Spleen (tissue), 11 donors: ENCODE results near the gene PHF21A. TPM values are rescaled to one million over a fixed set of nuclear protein-coding genes. Genes with fewer than 3 reads are reported as not detected.

Source experiments
- DNase-seq: peaks from one replicate; pipeline ENCODE4 v3.0.0-alpha.2; 2020
- H3K27ac ChIP-seq, 8 donors: fragments of 200-600 bp; sonication (generic) in 7 of 8; 1 replicate in 4 of 8; 2 replicates in 4 of 8; pipeline versions ENCODE4 v1.5.0 to v1.8.0; 2016 to 2021; ENCODE audit warnings: inconsistent platforms in 4 of 8, mild to moderate bottlenecking in 4 of 8, moderate library complexity in 1 of 8
- H3K27me3 ChIP-seq, 7 donors: fragments of 200-600 bp; sonication (generic) in 6 of 7; replicated peaks in 1 of 7; 1 replicate in 4 of 7; 2 replicates in 3 of 7; pipeline versions ENCODE4 v1.5.0 to v1.8.0; 2016 to 2021; ENCODE audit warnings: inconsistent platforms in 3 of 7, mild to moderate bottlenecking in 1 of 7
- H3K36me3 ChIP-seq, 6 donors: fragments of 200-600 bp; sonication (generic) in 5 of 6; 1 replicate in 4 of 6; 2 replicates in 2 of 6; pipeline versions ENCODE4 v1.5.0 to v1.8.0; 2016 to 2021; ENCODE audit warnings: inconsistent platforms in 2 of 6
- H3K4me1 ChIP-seq, 6 donors: fragments of 200-600 bp; sonication (generic) in 5 of 6; 1 replicate in 3 of 6; 2 replicates in 3 of 6; pipeline versions ENCODE4 v1.5.0 to v1.8.0; 2016 to 2021; ENCODE audit warnings: inconsistent platforms in 3 of 6
- H3K4me3 ChIP-seq, 8 donors: fragments of 200-600 bp; sonication (generic) in 7 of 8; 1 replicate in 4 of 8; 2 replicates in 4 of 8; pipeline versions ENCODE4 v1.5.0 to v1.8.0; 2016 to 2021; ENCODE audit warnings: inconsistent platforms in 4 of 8, mild to moderate bottlenecking in 4 of 8, moderate library complexity in 2 of 8
- H3K9me3 ChIP-seq, 8 donors: fragments of 200-600 bp; sonication (generic) in 7 of 8; 1 replicate in 4 of 8; 2 replicates in 4 of 8; pipeline versions ENCODE4 v1.5.0 to v1.8.0; 2016 to 2021; ENCODE audit warnings: inconsistent platforms in 4 of 8
- POLR2A ChIP-seq, 3 donors: fragments of 450-650 bp; IDR thresholded peaks; one replicate each; pipeline ENCODE4 v1.5.1; 2017; ENCODE audit warnings: antibody characterized with exemption in 3 of 3, mild to moderate bottlenecking in 1 of 3
- POLR2AphosphoS5 ChIP-seq, 3 donors: sonication (generic); formaldehyde crosslinking; IDR thresholded peaks; one replicate each; pipeline ENCODE4 v1.5.1; 2017; ENCODE audit warnings: antibody characterized with exemption in 3 of 3
- WGBS, 5 donors: extraction: QIAGEN DNeasy Blood & Tissue Kit in 3 of 5; methylation state at CpG; one replicate each; pipeline versions ENCODE4 v1.1.5 to v1.1.7; 2013 to 2018; 5-methylcytosine and 5-hydroxymethylcytosine counted together
- intact Hi-C: fragments of 100-400 bp; cut with DNase I; formaldehyde crosslinking; loops from one replicate; pipeline ENCODE4 v1.15.0; 2023; ENCODE audit warnings: low total_unique reads
- polyA plus RNA-seq, 3 donors: library from polyadenylated mRNA; stranded (reverse); fragments of 200-250 nt; gene quantifications; one replicate each; pipeline ENCODE4 v1.2.1, GENCODE V29; 2013
- total RNA-seq, 7 donors: library from RNA; depleted of rRNA in 3 of 7; stranded (reverse); fragments of >200 nt in 3 of 7; fragmentation: NEBNext Ultra II Directional in 4 of 7; extraction: Animal tissue kit (Norgen Biotek cat#: 25700) in 4 of 7; gene quantifications; one replicate each; pipeline versions ENCODE4 v1.1.0 to v1.2.1, GENCODE V29; 2016 to 2021
- TF ChIP-seq, protein P1 (sequence below), 11 experiments: fragments of 200-600 bp in 7 of 11; fragments of 450-650 bp in 4 of 11; sonication (generic) in 4 of 11; IDR thresholded peaks in 8 of 11; conservative IDR thresholded peaks in 3 of 11; 1 replicate in 7 of 11; 2 replicates in 4 of 11; pipeline versions ENCODE4 v1.4.0 to v1.8.0; 2016 to 2021; ENCODE audit warnings: antibody characterized with exemption in 11 of 11, inconsistent platforms in 4 of 11, mild to moderate bottlenecking in 1 of 11
- donor health status: healthy with polysubstance abuse.
- donor health status: DM: no; HTN: no; CAD: no; lungs with moderate emphysema.
- donor health status: DM: no; HTN: no; CAD: no.
- donor health status: Bipolar disorder and iron deficiency.
- donor health status: healthy.
- donor health status: DM: no; HTN: no; CAD: no.
- donor health status: DM: yes; HTN: yes; CAD: no.

Gene PHF21A
- total and polyA plus RNA-seq, 10 donors: 9.2 to 110 (median 79.7) TPM

DNA sequence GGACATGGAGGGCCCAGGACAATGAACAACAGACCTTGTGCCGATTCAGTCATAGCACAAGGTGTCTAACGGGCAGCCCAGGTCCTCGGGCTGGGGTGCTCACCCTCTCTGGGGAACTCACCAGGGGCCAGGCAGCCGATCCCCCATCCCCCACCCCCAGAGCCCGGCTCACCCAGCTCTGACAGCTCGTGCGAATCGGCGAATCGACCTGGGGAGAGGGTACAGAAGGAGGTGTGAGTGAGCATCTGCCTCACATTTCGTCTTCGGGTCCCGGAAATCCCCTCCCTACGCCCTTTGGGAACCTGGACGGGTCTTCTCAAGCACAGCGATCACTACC is 204.0 kb downstream of the PHF21A start:
- no peaks in the 10 kb centered on the region for H3K9me3 ChIP-seq
- peak; percentile 91 for DNase-seq
- WGBS, 5 donors: 4 to 14% (median 6%) methylated on average over 4 to 16 of the region's 16 CpGs
- H3K27me3 ChIP-seq: peaks cover 0 to 17% (median 7%) of the 10 kb centered on the region in 7 donors
- intact Hi-C loops: loop anchor here (5.0 kb wide), 1 partner anchor 75 kb away; no protein-coding TSS in a partner anchor
- TF ChIP-seq, protein P1, sequence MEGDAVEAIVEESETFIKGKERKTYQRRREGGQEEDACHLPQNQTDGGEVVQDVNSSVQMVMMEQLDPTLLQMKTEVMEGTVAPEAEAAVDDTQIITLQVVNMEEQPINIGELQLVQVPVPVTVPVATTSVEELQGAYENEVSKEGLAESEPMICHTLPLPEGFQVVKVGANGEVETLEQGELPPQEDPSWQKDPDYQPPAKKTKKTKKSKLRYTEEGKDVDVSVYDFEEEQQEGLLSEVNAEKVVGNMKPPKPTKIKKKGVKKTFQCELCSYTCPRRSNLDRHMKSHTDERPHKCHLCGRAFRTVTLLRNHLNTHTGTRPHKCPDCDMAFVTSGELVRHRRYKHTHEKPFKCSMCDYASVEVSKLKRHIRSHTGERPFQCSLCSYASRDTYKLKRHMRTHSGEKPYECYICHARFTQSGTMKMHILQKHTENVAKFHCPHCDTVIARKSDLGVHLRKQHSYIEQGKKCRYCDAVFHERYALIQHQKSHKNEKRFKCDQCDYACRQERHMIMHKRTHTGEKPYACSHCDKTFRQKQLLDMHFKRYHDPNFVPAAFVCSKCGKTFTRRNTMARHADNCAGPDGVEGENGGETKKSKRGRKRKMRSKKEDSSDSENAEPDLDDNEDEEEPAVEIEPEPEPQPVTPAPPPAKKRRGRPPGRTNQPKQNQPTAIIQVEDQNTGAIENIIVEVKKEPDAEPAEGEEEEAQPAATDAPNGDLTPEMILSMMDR (IDR thresholded peaks at IDR 0.05 in 8 of 11, conservative IDR thresholded peaks at IDR 0.05 in 3 of 11): no peak
- no peak for TF ChIP-seq POLR2AphosphoS5 (IDR thresholded peaks at IDR 0.05)
- no peak for TF ChIP-seq POLR2A (IDR thresholded peaks at IDR 0.05)
- peak overlapping the region; percentile 59 to 98 (median 80) for H3K4me3 ChIP-seq
- H3K27ac ChIP-seq: peak overlapping the region; percentile 80 to 96 (median 93)
- H3K36me3 ChIP-seq: peaks cover 0 to 41% (median 35%) of the 10 kb centered on the region in 6 donors
- H3K4me1 ChIP-seq: peaks cover 20 to 79% (median 39%) of the 10 kb centered on the region in 6 donors

DNA sequence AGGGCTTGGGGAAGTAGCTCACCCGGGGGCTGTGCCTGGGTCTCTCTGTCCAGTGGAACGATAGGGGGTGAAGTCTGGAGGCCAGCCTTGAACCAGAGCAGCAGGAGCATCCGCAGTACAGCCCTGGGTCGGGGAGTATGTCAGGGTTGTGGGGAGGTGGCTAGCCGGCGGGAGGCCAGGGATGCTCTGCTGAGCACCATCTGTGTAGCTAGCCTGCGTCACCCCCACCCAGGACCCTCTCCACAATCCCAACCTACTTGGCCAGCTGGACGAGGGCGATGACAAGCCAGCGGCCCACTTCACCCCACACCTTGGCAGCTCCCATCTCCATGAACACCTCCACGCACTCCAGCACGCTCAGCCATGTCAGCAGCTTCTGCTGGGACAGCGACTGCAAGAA is 205.8 kb downstream of the PHF21A start:
- Histone ChIP-seq H3K4me3 (no peak overlapping the region), H3K4me1 (peaks cover 17 to 61% (median 31%) of the 10 kb centered on the region in 6 donors), H3K27ac (no peak overlapping the region), H3K27me3 (no peaks in the 10 kb centered on the region), H3K36me3 (peaks cover 2 to 59% (median 53%) of the 10 kb centered on the region in 6 donors), H3K9me3 (no peaks in the 10 kb centered on the region)
- TF ChIP-seq POLR2AphosphoS5 (IDR thresholded peaks at IDR 0.05) (no peak), POLR2A (IDR thresholded peaks at IDR 0.05) (no peak)
- intact Hi-C loops: loop anchor here (5.0 kb wide), 1 partner anchor 73 kb away; no protein-coding TSS in a partner anchor
- 82 to 88% (median 87%) methylated on average over 8 to 13 of the region's 13 CpGs for WGBS, 5 donors
- DNase-seq: no peak

DNA sequence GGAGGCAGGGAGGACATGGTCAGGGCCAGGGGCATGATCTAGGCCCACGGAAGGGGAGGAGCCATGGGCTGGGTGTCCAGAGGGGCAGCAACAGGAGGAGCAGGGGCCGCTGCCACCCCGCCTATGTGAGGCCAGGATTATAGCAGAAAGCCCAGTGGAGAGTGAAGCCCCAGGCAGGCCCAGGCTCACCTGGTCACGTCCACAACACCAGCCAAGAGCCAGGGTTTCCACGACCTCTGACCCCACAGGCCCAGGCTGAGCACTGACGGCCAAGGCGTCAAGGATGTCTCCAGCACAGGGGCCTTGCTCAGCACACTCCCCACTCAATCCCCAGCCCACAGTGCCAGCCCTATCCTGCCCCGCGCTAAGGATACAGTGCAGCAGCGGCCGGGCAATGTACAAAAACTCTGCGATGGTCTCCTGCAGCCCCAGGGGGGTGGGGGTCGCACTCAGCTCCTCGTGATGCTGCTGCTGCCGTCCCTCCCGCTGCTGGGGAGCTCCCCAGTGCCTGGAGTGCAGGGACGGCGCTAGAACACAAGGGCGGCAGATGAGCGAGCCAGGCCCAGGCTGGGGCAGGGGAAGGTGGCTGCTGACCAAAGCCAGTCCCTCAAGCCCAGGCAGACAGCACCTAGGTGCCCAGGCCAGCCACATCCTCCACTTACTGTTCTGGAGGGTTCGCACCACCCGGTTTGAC is 207.2 kb downstream of the PHF21A start:
- H3K9me3 ChIP-seq: no peaks in the 10 kb centered on the region
- whole genome bisulfite sequencing, 5 donors: 86 to 93% (median 89%) methylated on average over 16 to 22 of the region's 22 CpGs
- H3K36me3 ChIP-seq: peaks cover 2 to 73% (median 66%) of the 10 kb centered on the region in 6 donors
- H3K27me3 ChIP-seq: no peaks in the 10 kb centered on the region
- peaks cover 13 to 47% (median 22%) of the 10 kb centered on the region in 6 donors for H3K4me1 ChIP-seq
- H3K4me3 ChIP-seq: no peak overlapping the region
- no peak for TF ChIP-seq POLR2AphosphoS5 (IDR thresholded peaks at IDR 0.05)
- TF ChIP-seq, protein P1 (IDR thresholded peaks at IDR 0.05 in 8 of 11, conservative IDR thresholded peaks at IDR 0.05 in 3 of 11): no peak
- no peak for TF ChIP-seq POLR2A (IDR thresholded peaks at IDR 0.05)
- H3K27ac ChIP-seq: no peak overlapping the region
- no peak for DNase-seq
- intact Hi-C loops: no loop called here

DNA sequence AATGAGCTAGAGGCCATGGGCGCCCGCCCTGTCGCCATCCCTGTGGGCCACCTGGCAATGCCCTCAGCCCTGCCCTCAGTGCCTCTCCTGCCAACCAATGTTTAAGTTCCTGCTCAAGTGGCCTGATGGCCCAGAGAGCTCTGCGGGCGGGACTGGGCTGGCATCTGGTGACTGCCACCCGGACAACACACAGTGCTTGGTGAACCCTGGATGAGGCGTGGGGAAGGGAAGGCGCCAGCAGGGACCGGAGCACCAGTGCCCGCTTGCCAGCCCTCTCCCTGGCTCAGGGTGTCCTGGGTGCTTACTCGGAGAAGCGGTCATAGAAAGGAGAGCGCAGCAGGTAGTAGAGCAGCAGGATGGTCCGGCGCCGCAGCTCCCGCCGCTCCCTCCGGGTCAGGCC is 207.7 kb downstream of the PHF21A start:
- Histone ChIP-seq H3K9me3 (no peaks in the 10 kb centered on the region), H3K4me3 (no peak overlapping the region), H3K36me3 (peaks cover 2 to 78% (median 67%) of the 10 kb centered on the region in 6 donors), H3K27ac (no peak overlapping the region), H3K27me3 (no peaks in the 10 kb centered on the region), H3K4me1 (peaks cover 10 to 41% (median 17%) of the 10 kb centered on the region in 6 donors)
- TF ChIP-seq POLR2AphosphoS5 (IDR thresholded peaks at IDR 0.05) (no peak), POLR2A (IDR thresholded peaks at IDR 0.05) (no peak)
- TF ChIP-seq, protein P1 (IDR thresholded peaks at IDR 0.05 in 8 of 11, conservative IDR thresholded peaks at IDR 0.05 in 3 of 11): no peak
- WGBS, 5 donors: 89 to 97% (median 96%) methylated on average over 12 to 19 of the region's 19 CpGs
- no peak for DNase-seq
- intact Hi-C loops: no loop called here
